ENCODE data around the gene PAQR6. TPM values are rescaled to one million over a fixed set of nuclear protein-coding genes. Genes with fewer than 3 reads are reported as not detected.

Gene PAQR6
- polyA plus RNA-seq, 1 donor from 2014 or later: 16.8 TPM

DNA sequence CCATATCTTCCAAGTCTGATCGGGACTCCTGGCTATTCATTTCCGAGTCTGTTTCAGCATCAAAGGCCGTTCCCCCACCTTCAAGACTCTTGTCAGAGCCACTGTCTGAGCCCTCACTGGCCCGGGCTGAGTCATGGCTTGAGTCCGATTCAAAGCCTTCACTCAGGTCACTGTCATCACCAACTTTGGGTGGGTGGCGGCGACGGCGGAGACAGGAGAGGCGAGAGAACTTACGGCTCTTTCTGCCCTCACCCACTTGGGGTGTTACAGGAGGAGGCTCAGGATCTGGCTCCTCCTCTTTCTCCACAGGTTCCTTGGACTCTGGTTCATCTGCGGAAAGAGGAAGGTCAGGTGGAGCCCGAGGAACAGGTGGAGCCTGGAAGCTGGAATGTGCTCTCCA, 18.2 kb upstream of the PAQR6 start:
- TF ChIP-seq MXI1 (conservative IDR thresholded peaks at IDR 0.05; ENCODE audit: poor library complexity, severe bottlenecking): no peak
- no peak for TF ChIP-seq EP300 (conservative IDR thresholded peaks at IDR 0.05; ENCODE audit: poor library complexity, severe bottlenecking)
- TF ChIP-seq, protein P1, sequence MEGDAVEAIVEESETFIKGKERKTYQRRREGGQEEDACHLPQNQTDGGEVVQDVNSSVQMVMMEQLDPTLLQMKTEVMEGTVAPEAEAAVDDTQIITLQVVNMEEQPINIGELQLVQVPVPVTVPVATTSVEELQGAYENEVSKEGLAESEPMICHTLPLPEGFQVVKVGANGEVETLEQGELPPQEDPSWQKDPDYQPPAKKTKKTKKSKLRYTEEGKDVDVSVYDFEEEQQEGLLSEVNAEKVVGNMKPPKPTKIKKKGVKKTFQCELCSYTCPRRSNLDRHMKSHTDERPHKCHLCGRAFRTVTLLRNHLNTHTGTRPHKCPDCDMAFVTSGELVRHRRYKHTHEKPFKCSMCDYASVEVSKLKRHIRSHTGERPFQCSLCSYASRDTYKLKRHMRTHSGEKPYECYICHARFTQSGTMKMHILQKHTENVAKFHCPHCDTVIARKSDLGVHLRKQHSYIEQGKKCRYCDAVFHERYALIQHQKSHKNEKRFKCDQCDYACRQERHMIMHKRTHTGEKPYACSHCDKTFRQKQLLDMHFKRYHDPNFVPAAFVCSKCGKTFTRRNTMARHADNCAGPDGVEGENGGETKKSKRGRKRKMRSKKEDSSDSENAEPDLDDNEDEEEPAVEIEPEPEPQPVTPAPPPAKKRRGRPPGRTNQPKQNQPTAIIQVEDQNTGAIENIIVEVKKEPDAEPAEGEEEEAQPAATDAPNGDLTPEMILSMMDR (IDR thresholded peaks at IDR 0.05; ENCODE audit: poor library complexity, severe bottlenecking): no peak
- TF ChIP-seq RAD21 (conservative IDR thresholded peaks at IDR 0.05): no peak
- TF ChIP-seq, protein P2, sequence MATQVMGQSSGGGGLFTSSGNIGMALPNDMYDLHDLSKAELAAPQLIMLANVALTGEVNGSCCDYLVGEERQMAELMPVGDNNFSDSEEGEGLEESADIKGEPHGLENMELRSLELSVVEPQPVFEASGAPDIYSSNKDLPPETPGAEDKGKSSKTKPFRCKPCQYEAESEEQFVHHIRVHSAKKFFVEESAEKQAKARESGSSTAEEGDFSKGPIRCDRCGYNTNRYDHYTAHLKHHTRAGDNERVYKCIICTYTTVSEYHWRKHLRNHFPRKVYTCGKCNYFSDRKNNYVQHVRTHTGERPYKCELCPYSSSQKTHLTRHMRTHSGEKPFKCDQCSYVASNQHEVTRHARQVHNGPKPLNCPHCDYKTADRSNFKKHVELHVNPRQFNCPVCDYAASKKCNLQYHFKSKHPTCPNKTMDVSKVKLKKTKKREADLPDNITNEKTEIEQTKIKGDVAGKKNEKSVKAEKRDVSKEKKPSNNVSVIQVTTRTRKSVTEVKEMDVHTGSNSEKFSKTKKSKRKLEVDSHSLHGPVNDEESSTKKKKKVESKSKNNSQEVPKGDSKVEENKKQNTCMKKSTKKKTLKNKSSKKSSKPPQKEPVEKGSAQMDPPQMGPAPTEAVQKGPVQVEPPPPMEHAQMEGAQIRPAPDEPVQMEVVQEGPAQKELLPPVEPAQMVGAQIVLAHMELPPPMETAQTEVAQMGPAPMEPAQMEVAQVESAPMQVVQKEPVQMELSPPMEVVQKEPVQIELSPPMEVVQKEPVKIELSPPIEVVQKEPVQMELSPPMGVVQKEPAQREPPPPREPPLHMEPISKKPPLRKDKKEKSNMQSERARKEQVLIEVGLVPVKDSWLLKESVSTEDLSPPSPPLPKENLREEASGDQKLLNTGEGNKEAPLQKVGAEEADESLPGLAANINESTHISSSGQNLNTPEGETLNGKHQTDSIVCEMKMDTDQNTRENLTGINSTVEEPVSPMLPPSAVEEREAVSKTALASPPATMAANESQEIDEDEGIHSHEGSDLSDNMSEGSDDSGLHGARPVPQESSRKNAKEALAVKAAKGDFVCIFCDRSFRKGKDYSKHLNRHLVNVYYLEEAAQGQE (IDR thresholded peaks at IDR 0.05; ENCODE audit: borderline replicate concordance): no peak
- TF ChIP-seq TAF1 (IDR thresholded peaks at IDR 0.05; ENCODE audit: low read depth): no peak
- TF ChIP-seq POLR2AphosphoS5 (IDR thresholded peaks at IDR 0.05): no peak
- TF ChIP-seq EZH2 (IDR thresholded peaks at IDR 0.05; ENCODE audit: borderline replicate concordance, insufficient read depth, low read length, poor library complexity, severe bottlenecking): no peak
- H3K79me2 ChIP-seq (replicated peaks; ENCODE audit: insufficient read depth, low read length): no peaks in the 10 kb centered on the region
- H3K4me2 ChIP-seq (ENCODE audit: low read length): no peak overlapping the region

DNA sequence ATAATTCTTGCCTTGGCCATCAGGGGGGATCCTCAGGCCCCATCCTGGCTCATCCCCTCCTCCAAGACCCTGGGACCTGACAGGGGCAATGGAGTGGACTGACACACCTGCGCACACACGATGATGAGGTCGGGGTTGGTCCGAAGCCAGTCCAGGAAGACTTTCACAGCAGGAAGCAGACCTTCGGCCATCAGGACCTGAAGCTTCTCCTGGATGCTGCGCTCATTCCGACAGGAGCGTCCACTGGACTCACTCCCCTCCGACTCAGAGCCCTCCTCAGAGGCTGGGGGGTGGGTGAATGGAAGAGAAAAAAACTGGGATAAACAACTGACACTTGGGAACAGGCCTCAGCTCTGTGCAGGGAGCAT, 15.4 kb upstream of the PAQR6 start:
- H3K9me3 ChIP-seq (ENCODE audit: low read length): no peaks in the 10 kb centered on the region
- H3K4me3 ChIP-seq (ENCODE audit: low read length): no peak overlapping the region
- H3F3A ChIP-seq (ENCODE audit: insufficient read depth, low read length, poor library complexity, severe bottlenecking): no peaks in the 10 kb centered on the region
- H3K27ac ChIP-seq (ENCODE audit: low read length): no peak overlapping the region
- no peak overlapping the region for H3K9ac ChIP-seq (ENCODE audit: low read length)
- H3K79me2 ChIP-seq (replicated peaks; ENCODE audit: insufficient read depth, low read length): no peaks in the 10 kb centered on the region
- no peaks in the 10 kb centered on the region for H4K20me1 ChIP-seq (ENCODE audit: insufficient read depth)
- TF ChIP-seq POLR2AphosphoS5 (IDR thresholded peaks at IDR 0.05): no peak
- H3K36me3 ChIP-seq (ENCODE audit: insufficient read depth, low read length): peaks cover 4% of the 10 kb centered on the region
- H3K27me3 ChIP-seq (ENCODE audit: insufficient read depth, low read depth, low read length): no peaks in the 10 kb centered on the region
- H3K4me2 ChIP-seq (ENCODE audit: low read length): no peak overlapping the region
- H3K9me2 ChIP-seq (ENCODE audit: insufficient read depth, low read length): no peaks in the 10 kb centered on the region
- H2AFZ ChIP-seq (ENCODE audit: low read depth, low read length): no peak overlapping the region

More for the DNA sequence above, 18.2 kb upstream of the PAQR6 start:
- Histone ChIP-seq H3K9me2 (ENCODE audit: insufficient read depth, low read length) (no peaks in the 10 kb centered on the region), H3K27me3 (ENCODE audit: insufficient read depth, low read depth, low read length) (no peaks in the 10 kb centered on the region), H3K9me3 (ENCODE audit: low read length) (no peaks in the 10 kb centered on the region), H3K36me3 (ENCODE audit: insufficient read depth, low read length) (peaks cover 4% of the 10 kb centered on the region), H3K27ac (ENCODE audit: low read length) (no peak overlapping the region), H3K9ac (ENCODE audit: low read length) (no peak overlapping the region), H2AFZ (ENCODE audit: low read depth, low read length) (no peak overlapping the region), H3K4me3 (ENCODE audit: low read length) (no peak overlapping the region), H3F3A (ENCODE audit: insufficient read depth, low read length, poor library complexity, severe bottlenecking) (no peaks in the 10 kb centered on the region), H4K20me1 (ENCODE audit: insufficient read depth) (no peaks in the 10 kb centered on the region)

Measured in neural cell (in vitro differentiated cells).